Measurements from ENCODE around the gene DCP1A. TPM values are rescaled to one million over a fixed set of nuclear protein-coding genes. Genes with fewer than 3 reads are reported as not detected.

The DCP1A gene
- total RNA-seq, 1 experiment from 2014 or later: 21.2 TPM

Small RNA genes within 50 kb of the gene (small RNA-seq; reads per million reads assigned to genes)
- gene RF00019 (0 reads per million in 2 experiments), gene RF00212 (0 reads per million in 2 experiments), gene RF00568 (0 to 0.06 reads per million in 2 experiments)

Other genes with a start within 250 kb of the DCP1A start
- 23.5 and 26.8 TPM in 2 replicates for gene RFT1, start 217.1 kb downstream of the DCP1A start, total RNA-seq (2014; rRNA removed; shearing (Covaris generic))
- 1.0 and 1.8 TPM in 2 replicates for gene PRKCD, start 186.3 kb downstream of the DCP1A start, total RNA-seq (2014; rRNA removed; shearing (Covaris generic))
- gene TKT, start 91.5 kb downstream of the DCP1A start, total RNA-seq (2014; rRNA removed; shearing (Covaris generic)): 984 and 1,070 TPM in 2 replicates
- gene CACNA1D, start 147.1 kb upstream of the DCP1A start, total RNA-seq (2014; rRNA removed; shearing (Covaris generic)): not detected in 2 replicates

Measured in NCI-H460 (cell line).